Loucy (cell line): ENCODE results near the gene IFI35.

ENCODE experiments used
- H2AFZ ChIP-seq: fragments of 200-600 bp; sonication (generic); 2 replicates; pipeline ENCODE4 v1.6.0; 2016; ENCODE audit warnings: antibody characterized with exemption, mild to moderate bottlenecking, low read length, moderate library complexity
- H3F3A ChIP-seq: fragments of 200-600 bp; 2 replicates; pipeline ENCODE4 v1.6.0; 2016; ENCODE audit warnings: antibody characterized with exemption, low read depth, mild to moderate bottlenecking
- H3K27me3 ChIP-seq: fragments of 200-600 bp; sonication (generic); 2 replicates; pipeline ENCODE4 v1.6.1; 2014; ENCODE audit warnings: low read length, mild to moderate bottlenecking; ENCODE audit not compliant: insufficient read depth, poor library complexity, severe bottlenecking
- H3K36me3 ChIP-seq: fragments of 200-600 bp; sonication (generic); 2 replicates; pipeline ENCODE4 v1.6.1; 2016; ENCODE audit warnings: low read length; ENCODE audit not compliant: insufficient read depth
- H3K4me1 ChIP-seq: fragments of 200-600 bp; sonication (generic); 2 replicates; pipeline ENCODE4 v1.5.1; 2014; ENCODE audit warnings: low read length, mild to moderate bottlenecking; ENCODE audit not compliant: insufficient read depth, poor library complexity, severe bottlenecking
- H3K4me2 ChIP-seq: fragments of 200-600 bp; sonication (generic); 2 replicates; pipeline ENCODE4 v1.6.0; 2014; ENCODE audit warnings: antibody characterized with exemption, low read length, low read depth, mild to moderate bottlenecking; ENCODE audit not compliant: poor library complexity, severe bottlenecking
- H3K4me3 ChIP-seq: fragments of 200-600 bp; sonication (generic); 2 replicates; pipeline ENCODE4 v1.5.1; 2014; ENCODE audit warnings: low read length, mild to moderate bottlenecking, mixed read lengths; ENCODE audit not compliant: poor library complexity, severe bottlenecking
- H3K79me2 ChIP-seq: fragments of 200-600 bp; sonication (generic); 2 replicates; pipeline ENCODE4 v1.6.1; 2014; ENCODE audit warnings: low read length; ENCODE audit not compliant: insufficient read depth
- H3K9ac ChIP-seq: fragments of 200-600 bp; sonication (generic); 2 replicates; pipeline ENCODE4 v1.6.0; 2014; ENCODE audit warnings: mild to moderate bottlenecking, low read depth, low read length, moderate library complexity; ENCODE audit not compliant: poor library complexity, severe bottlenecking
- H3K9me2 ChIP-seq: fragments of 200-600 bp; sonication (generic); replicated peaks from 2 replicates; pipeline ENCODE4 v1.6.1; 2016; ENCODE audit warnings: low read depth, low read length, mixed read lengths
- H3K9me3 ChIP-seq: fragments of 200-600 bp; sonication (generic); 2 replicates; pipeline ENCODE4 v1.6.1; 2014; ENCODE audit warnings: mild to moderate bottlenecking, antibody characterized with exemption, low read length, low read depth; ENCODE audit not compliant: insufficient read depth
- H4K20me1 ChIP-seq: fragments of 200-600 bp; sonication (generic); 2 replicates; pipeline ENCODE4 v1.6.0; 2014; ENCODE audit warnings: antibody characterized with exemption, low read length, mild to moderate bottlenecking; ENCODE audit not compliant: insufficient read depth, poor library complexity, severe bottlenecking
- CTCF ChIP-seq: fragments of 200-600 bp; sonication (generic); conservative IDR thresholded peaks from 2 replicates; pipeline ENCODE4 v1.5.1; 2014; ENCODE audit warnings: mild to moderate bottlenecking, antibody characterized with exemption, low read length
- EZH2phosphoT487 ChIP-seq: fragments of 200-600 bp; IDR thresholded peaks from 2 replicates; pipeline ENCODE4 v1.6.1; 2018; ENCODE audit warnings: antibody characterized with exemption, mild to moderate bottlenecking, moderate library complexity, borderline replicate concordance

IFI35 gene

GRCh38 chr17:43056051-43056450, 49.5 kb downstream of the IFI35 start:
- no peak for TF ChIP-seq EZH2phosphoT487
- TF ChIP-seq CTCF = no peak
- Histone ChIP-seq H3K4me2 (no peak overlapping the region), H3K9me3 (no peaks in the 10 kb centered on the region), H3K4me1 (no peaks in the 10 kb centered on the region), H3K4me3 (no peak overlapping the region), H3K9me2 (no peaks in the 10 kb centered on the region), H2AFZ (no peak overlapping the region), H3K27me3 (no peaks in the 10 kb centered on the region), H4K20me1 (no peaks in the 10 kb centered on the region), H3F3A (no peaks in the 10 kb centered on the region), H3K79me2 (no peaks in the 10 kb centered on the region), H3K9ac (no peak overlapping the region), H3K36me3 (peaks cover 32% of the 10 kb centered on the region; the same call in 1 of the 2 replicates)

GRCh38 chr17:43062984-43063638, 56.5 kb downstream of the IFI35 start:
- Histone ChIP-seq H3K4me1 (no peaks in the 10 kb centered on the region), H3K4me2 (no peak overlapping the region), H3K27me3 (no peaks in the 10 kb centered on the region), H3K79me2 (no peaks in the 10 kb centered on the region), H3K36me3 (peaks cover 26% of the 10 kb centered on the region; the same call in 1 of the 2 replicates), H2AFZ (no peak overlapping the region), H3K4me3 (no peak overlapping the region), H3K9me2 (no peaks in the 10 kb centered on the region), H3K9me3 (no peaks in the 10 kb centered on the region), H3K9ac (no peak overlapping the region), H3F3A (no peaks in the 10 kb centered on the region), H4K20me1 (no peaks in the 10 kb centered on the region)
- TF ChIP-seq EZH2phosphoT487 = no peak
- no peak for TF ChIP-seq CTCF
